Mucosa of rectum (tissue), 2 donors: ENCODE measurements around the gene KCNQ2.

Experiments used
- H3K27ac ChIP-seq, 2 donors: one replicate each; pipeline ENCODE4 v1.7.0; 2013; ENCODE audit warnings: inconsistent platforms in 2 of 2, low read depth in 2 of 2, low read length in 2 of 2
- H3K27me3 ChIP-seq, 2 donors: one replicate each; pipeline ENCODE4 v1.7.0; 2013; ENCODE audit warnings: low read length in 2 of 2; ENCODE audit not compliant: control insufficient read depth in 2 of 2, insufficient read depth in 2 of 2
- H3K36me3 ChIP-seq, 2 donors: one replicate each; pipeline ENCODE4 v1.7.0; 2013; ENCODE audit warnings: low read length in 2 of 2; ENCODE audit not compliant: control insufficient read depth in 2 of 2, insufficient read depth in 2 of 2
- H3K4me1 ChIP-seq, 2 donors: one replicate each; pipeline ENCODE4 v1.7.0; 2013; ENCODE audit warnings: low read length in 2 of 2, mild to moderate bottlenecking in 1 of 2; ENCODE audit not compliant: control insufficient read depth in 2 of 2, insufficient read depth in 2 of 2
- H3K4me3 ChIP-seq, 2 donors: one replicate each; pipeline ENCODE4 v1.7.0; 2013; ENCODE audit warnings: low read length in 2 of 2
- H3K9ac ChIP-seq, 2 donors: one replicate each; pipeline ENCODE4 v1.7.0; 2013; ENCODE audit warnings: low read length in 2 of 2, low read depth in 1 of 2, mild to moderate bottlenecking in 1 of 2
- H3K9me3 ChIP-seq, 2 donors: one replicate each; pipeline ENCODE4 v1.7.0; 2013; ENCODE audit warnings: low read length in 2 of 2; ENCODE audit not compliant: control insufficient read depth in 2 of 2
- donor health status: healthy.
- donor health status: Normal muscosa, but diverticular disease.

Gene KCNQ2

DNA sequence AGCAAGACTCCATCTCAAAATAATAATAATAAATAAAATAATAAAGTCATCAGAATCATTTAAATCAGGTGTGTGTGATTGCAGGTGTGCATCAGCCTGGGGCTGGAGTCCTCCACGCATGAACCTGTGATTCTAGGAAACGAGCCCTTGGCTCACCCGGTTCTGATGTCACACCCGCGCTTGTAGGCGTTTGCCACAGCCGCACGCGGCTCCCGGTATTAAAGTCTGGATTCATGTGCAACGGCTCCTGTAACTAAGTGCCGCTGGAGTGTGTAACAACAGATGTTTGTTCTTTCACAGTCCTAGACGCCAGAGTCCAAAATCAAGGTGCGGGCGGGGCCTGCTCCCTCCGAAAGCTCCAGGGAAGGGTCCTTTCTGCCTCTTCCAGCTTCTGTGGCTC lies 45.2 kb downstream of the KCNQ2 start:
- no peak overlapping the region for H3K4me3 ChIP-seq
- no peaks in the 10 kb centered on the region for H3K9me3 ChIP-seq
- no peaks in the 10 kb centered on the region for H3K36me3 ChIP-seq
- no peaks in the 10 kb centered on the region for H3K27me3 ChIP-seq
- H3K27ac ChIP-seq, result no peak overlapping the region
- no peak overlapping the region for H3K9ac ChIP-seq
- H3K4me1 ChIP-seq, result no peaks in the 10 kb centered on the region

DNA sequence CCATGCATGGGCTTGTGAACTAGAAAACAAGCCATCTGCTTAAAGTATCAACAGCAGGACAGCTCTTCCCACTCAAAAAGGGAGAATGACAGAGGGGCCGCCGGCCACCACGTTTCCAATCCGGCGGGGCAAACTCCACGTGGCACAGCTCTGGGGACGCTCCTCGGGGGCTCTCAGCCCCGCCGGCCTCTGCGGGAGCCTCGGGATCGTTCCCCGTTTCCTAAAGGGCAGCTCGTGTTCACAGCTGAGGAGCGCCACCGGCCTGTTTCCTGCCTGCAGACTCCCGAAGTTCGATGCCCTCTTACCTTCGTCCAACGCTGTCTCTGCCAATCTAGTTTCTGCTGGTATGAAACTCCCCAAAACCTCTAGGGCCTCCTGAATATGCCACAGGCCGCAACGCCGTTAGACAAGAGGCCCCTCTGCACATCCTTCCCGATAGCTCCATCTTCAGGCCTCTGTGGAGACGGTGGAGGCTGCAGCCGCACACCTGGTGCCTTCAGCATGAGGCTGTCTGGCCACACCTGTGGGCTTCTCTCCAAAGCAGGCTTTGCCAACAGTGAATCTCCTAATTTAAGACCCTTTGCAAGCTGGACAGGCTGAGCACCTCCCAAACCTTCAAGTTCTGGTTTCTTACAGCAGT lies 46.5 kb downstream of the KCNQ2 start:
- no peaks in the 10 kb centered on the region for H3K4me1 ChIP-seq
- H3K36me3 ChIP-seq, result no peaks in the 10 kb centered on the region
- H3K9ac ChIP-seq, result no peak overlapping the region
- H3K9me3 ChIP-seq, result no peaks in the 10 kb centered on the region
- no peak overlapping the region for H3K4me3 ChIP-seq
- H3K27ac ChIP-seq, result no peak overlapping the region
- no peaks in the 10 kb centered on the region for H3K27me3 ChIP-seq

DNA sequence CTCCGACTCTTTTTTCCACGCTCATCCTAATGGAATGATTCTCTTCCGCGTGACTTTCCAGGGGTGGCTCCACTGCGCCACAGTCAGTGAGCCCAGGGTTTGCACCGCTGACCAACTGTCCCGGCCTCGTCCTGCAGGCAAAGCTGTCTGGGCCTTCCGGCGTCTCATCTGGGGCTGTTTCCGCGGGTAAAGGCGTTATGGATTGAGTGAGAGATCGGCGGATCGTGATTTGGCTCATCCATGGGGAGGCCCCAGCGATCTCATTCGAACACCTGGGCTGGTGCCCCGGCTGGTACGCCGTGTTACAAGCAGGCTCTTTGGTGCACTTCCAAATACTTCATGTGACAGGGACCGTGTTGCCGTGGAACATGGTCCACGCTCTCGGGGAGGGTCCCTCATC lies 47.8 kb downstream of the KCNQ2 start:
- Histone ChIP-seq H3K36me3 (no peaks in the 10 kb centered on the region), H3K9me3 (no peaks in the 10 kb centered on the region), H3K4me1 (no peaks in the 10 kb centered on the region), H3K4me3 (no peak overlapping the region), H3K27ac (no peak overlapping the region), H3K27me3 (no peaks in the 10 kb centered on the region), H3K9ac (no peak overlapping the region)

DNA sequence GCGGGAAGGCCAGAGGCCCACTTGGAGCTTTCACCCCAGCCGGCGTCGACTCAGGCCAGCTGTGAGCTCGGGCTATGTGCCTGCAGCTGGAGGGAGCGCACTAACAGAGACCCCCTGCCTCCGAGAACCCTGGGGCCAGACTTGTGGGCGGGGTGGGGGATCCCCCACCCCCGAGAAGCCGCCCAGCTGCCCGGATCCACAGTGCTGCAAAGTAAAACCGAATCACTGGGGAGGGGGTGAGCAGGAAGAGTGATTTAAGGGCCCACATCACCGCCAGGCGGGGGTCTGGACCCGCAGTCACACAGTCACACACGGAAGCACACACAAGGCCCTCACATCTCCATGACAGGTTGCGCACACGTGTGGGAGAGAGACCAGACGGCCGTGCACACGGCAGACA lies 48.7 kb downstream of the KCNQ2 start:
- H3K9ac ChIP-seq, result no peak overlapping the region
- H3K36me3 ChIP-seq, result no peaks in the 10 kb centered on the region
- H3K4me3 ChIP-seq, result no peak overlapping the region
- no peaks in the 10 kb centered on the region for H3K9me3 ChIP-seq
- H3K4me1 ChIP-seq, result no peaks in the 10 kb centered on the region
- no peaks in the 10 kb centered on the region for H3K27me3 ChIP-seq
- H3K27ac ChIP-seq, result no peak overlapping the region

DNA sequence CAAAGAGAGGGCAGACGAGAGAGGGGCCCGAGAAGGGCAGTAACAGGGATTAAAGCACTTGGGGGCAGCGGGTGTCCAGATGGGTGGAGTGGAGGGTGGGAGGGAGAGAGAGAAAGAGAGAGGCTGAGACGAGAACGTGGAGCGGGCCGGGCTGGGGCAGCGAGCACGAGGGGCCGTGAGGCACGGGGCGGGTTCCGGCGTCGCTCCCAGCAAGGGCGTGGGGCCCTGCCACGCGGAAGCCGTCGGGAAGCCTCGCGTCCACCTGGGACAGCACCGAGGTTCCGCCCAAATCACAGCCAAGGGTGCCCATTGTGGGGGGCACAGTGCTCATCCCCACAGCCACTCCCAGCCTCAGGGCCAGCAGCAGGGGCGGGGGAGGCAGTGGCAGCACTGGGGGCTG lies 49.8 kb downstream of the KCNQ2 start:
- no peak overlapping the region for H3K4me3 ChIP-seq
- H3K9ac ChIP-seq, result no peak overlapping the region
- H3K27ac ChIP-seq, result no peak overlapping the region
- no peaks in the 10 kb centered on the region for H3K4me1 ChIP-seq
- no peaks in the 10 kb centered on the region for H3K36me3 ChIP-seq
- H3K9me3 ChIP-seq, result no peaks in the 10 kb centered on the region
- no peaks in the 10 kb centered on the region for H3K27me3 ChIP-seq

DNA sequence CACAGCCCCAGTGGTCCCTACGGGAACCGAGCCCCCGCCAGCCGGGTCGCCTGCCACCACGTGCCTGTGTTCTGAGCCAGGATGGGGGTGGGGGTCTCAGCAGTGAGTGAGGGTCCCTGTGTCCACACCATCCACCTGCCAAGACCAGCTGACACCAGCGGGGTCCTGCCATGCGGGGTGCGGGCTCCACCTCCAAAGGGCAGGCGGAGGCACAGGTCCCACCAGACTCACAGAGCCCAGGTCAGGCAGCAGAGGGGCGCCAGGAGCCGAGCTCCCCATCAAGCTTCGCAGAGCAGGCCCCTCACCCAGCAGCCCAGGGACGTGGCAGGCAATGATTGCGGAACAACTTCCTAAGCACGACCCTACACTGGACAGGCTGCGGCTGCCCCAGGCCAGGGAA lies 50.5 kb downstream of the KCNQ2 start:
- Histone ChIP-seq H3K9ac (no peak overlapping the region), H3K36me3 (no peaks in the 10 kb centered on the region), H3K4me3 (no peak overlapping the region), H3K27ac (no peak overlapping the region), H3K9me3 (no peaks in the 10 kb centered on the region), H3K4me1 (no peaks in the 10 kb centered on the region), H3K27me3 (no peaks in the 10 kb centered on the region)

DNA sequence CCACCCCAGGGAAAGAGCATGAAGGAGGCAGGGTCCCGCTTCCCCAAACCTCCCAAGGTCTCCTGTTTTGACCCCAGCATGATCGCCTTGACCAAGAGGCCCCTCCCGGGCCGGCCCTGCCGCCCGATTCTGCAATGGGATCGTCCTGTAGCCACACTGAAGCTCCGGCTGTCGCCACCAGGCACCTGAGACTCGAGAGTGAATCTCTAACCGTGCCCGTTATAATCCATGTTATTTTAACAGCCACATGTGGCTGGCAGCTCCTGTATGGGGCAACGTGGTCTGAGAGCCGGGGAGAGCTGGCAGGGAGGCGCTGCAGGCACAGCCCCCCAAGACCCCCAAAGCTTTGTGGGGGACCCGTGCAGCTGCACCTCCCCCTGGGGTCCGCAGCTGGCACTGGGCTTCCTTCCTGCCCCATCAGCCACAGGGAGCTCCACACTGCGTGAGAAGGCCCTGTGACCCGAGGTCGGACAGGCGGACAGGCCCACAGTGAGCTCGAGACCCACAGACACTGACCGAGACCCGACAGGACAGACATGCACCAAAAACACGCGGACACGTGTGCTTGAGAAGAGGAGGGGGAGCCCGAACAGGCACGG lies 51.3 kb downstream of the KCNQ2 start:
- Histone ChIP-seq H3K27ac (no peak overlapping the region), H3K27me3 (no peaks in the 10 kb centered on the region), H3K9ac (no peak overlapping the region), H3K9me3 (no peaks in the 10 kb centered on the region), H3K4me1 (no peaks in the 10 kb centered on the region), H3K4me3 (no peak overlapping the region), H3K36me3 (no peaks in the 10 kb centered on the region)

DNA sequence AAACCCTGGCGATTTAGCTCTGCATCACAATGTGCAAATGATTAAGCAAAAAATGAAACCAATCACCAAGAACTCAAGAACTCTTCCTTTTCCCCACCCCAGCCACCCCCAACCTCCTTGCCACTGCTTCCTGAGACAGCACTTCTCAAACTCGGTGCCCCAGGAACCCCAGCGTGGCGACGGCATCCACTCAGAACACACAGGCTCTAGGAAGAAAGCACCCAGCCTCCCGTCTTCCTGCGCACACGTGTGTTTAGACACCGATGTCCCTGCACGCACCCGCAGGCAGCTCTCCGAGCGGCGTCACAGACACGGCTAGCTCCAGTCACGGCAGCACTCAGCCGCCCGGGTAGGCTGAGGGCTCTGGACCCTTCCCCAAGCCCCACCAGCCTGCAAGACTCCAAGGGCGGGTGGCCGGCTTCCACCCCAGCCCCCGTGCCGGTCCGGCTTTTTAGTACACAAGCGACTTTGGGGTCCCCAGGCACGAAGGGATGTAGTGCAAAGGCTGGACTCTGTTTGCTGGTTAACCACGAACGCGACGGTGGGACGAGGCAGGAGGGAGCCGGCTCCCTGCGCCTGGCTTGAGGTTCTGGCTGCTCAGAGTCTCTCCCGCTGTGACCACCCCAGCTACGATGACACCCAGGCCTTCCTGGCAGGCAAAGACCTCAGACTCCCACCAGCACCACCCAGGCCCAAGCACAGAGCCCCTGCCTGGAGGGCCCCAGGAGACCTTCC lies 51.9 kb downstream of the KCNQ2 start:
- Histone ChIP-seq H3K4me1 (no peaks in the 10 kb centered on the region), H3K27ac (no peak overlapping the region), H3K36me3 (no peaks in the 10 kb centered on the region), H3K4me3 (no peak overlapping the region), H3K9me3 (no peaks in the 10 kb centered on the region), H3K9ac (no peak overlapping the region), H3K27me3 (no peaks in the 10 kb centered on the region)

DNA sequence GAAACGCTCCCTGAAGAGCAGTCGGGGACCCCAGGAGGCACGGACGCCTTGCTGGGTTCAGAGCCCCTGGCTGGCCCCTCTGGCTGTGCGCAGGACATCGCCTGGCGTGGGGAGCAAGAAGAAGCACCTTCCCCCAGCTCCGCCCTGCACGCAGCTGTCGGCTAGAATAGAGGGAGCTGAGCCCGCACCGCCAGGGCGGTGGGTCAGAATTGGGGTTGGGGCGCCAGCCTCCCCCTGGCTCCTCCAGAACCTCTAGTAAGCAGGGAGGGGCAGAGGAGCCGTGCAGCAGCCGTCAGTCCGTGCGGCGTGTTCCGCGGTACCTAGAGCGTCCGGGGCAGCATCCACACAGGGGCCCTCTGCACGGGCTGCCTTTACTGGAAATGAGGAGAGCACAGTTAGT lies 53.2 kb downstream of the KCNQ2 start:
- no peaks in the 10 kb centered on the region for H3K27me3 ChIP-seq
- H3K4me1 ChIP-seq, result no peaks in the 10 kb centered on the region
- no peaks in the 10 kb centered on the region for H3K9me3 ChIP-seq
- no peak overlapping the region for H3K9ac ChIP-seq
- H3K4me3 ChIP-seq, result no peak overlapping the region
- no peak overlapping the region for H3K27ac ChIP-seq
- H3K36me3 ChIP-seq, result no peaks in the 10 kb centered on the region

DNA sequence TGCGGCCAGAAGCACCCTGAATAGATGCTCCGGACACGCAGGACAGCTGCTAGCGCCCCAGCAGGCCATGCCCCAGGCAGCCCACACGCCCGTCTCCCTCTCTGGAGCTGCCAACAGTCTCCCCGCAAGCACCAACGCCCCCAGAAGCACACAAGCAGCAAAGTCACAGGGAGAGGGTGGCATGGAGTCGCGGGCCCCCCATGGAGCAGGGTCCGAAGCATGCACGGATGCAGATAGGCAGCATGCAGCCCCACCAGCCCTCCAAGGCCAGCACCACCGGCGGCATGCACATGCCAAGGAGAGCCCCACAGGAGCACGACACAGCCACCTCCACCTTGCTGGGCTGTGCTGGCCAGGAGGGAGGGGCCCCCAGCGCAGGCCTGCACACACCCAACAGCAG lies 53.8 kb downstream of the KCNQ2 start:
- Histone ChIP-seq H3K27me3 (no peaks in the 10 kb centered on the region), H3K27ac (no peak overlapping the region)

More for the DNA sequence above, 53.8 kb downstream of the KCNQ2 start:
- H3K9ac ChIP-seq, result no peak overlapping the region
- no peak overlapping the region for H3K4me3 ChIP-seq
- no peaks in the 10 kb centered on the region for H3K4me1 ChIP-seq
- H3K9me3 ChIP-seq, result no peaks in the 10 kb centered on the region
- H3K36me3 ChIP-seq, result no peaks in the 10 kb centered on the region
